WI38 (cell line): ENCODE measurements around the gene PYY.

ENCODE experiments used
- H3K4me3 ChIP-seq: 2 replicates; pipeline ENCODE4 v1.5.1; 2011; ENCODE audit warnings: low read depth, mild to moderate bottlenecking, control low read depth, low read length
- TF ChIP-seq, protein P1 (sequence below): IDR thresholded peaks from 2 replicates; pipeline ENCODE4 v1.5.1; 2012; ENCODE audit warnings: low read depth, mild to moderate bottlenecking, control low read depth, low read length

The PYY gene

DNA sequence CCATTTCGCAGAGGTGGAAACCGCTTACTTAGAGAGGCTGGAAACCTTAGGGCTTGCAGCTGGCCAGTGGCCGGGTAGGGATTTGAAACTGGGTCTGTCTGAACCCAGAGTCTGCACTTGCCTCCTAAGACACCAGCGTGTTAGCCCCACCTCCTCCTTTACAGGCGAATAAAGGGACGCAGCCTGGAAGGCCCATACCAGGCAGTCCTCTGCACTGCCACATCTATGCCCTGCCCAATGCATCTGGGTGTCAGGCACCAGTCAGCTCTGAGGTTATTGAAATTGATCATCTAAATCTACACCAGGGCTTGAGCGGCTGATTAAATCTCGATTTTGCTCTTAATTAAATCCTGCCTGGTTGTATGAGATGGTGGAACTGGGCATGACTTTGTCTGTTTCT lies 30.8 kb upstream of the PYY start:
- TF ChIP-seq, protein P1, sequence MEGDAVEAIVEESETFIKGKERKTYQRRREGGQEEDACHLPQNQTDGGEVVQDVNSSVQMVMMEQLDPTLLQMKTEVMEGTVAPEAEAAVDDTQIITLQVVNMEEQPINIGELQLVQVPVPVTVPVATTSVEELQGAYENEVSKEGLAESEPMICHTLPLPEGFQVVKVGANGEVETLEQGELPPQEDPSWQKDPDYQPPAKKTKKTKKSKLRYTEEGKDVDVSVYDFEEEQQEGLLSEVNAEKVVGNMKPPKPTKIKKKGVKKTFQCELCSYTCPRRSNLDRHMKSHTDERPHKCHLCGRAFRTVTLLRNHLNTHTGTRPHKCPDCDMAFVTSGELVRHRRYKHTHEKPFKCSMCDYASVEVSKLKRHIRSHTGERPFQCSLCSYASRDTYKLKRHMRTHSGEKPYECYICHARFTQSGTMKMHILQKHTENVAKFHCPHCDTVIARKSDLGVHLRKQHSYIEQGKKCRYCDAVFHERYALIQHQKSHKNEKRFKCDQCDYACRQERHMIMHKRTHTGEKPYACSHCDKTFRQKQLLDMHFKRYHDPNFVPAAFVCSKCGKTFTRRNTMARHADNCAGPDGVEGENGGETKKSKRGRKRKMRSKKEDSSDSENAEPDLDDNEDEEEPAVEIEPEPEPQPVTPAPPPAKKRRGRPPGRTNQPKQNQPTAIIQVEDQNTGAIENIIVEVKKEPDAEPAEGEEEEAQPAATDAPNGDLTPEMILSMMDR = no peak
- H3K4me3 ChIP-seq = no peak overlapping the region; the same call in 1 of the 2 replicates

- TF ChIP-seq, protein P1 = no peak
- H3K4me3 ChIP-seq = peak overlapping the region; percentile 42
Measured at GRCh38 chr17:43983515-43984411, 30.0 kb upstream of the PYY start.

DNA sequence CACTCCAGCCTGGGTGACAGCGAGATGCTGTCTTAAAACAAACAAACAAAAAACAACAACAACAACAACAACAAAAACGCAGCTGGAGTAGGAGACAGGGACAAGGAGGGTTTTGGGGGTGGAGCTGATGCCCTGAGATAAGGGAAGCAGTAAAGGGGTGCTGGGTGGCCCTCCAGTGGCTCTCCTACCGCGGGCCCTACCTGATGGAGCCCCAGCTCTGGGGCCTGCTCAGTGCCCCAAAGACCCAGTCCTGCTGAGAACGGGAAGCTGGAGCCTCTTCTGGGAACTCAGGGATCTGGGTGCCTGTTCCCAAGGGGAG lies 29.4 kb upstream of the PYY start:
- no peak overlapping the region for H3K4me3 ChIP-seq
- TF ChIP-seq, protein P1 = no peak

DNA sequence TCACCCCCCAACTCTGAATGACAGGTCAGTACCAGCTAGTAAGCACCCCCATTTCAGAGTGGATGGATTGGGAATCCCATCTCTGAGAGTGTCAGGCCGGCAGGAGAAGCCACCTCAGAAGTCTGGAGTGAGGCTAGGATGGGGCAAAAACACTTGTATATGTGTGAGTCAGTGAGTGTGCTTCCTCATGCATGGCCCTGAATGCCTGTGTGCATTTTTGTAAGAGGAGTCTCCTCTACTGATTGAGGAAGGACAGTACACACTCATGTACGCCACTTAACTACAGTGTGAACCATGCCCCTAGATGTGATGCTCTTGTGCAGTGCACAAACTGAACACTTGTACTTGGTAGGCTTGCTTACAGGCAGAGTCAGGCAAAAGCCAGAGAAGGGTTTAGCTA lies 28.4 kb upstream of the PYY start:
- no peak overlapping the region for H3K4me3 ChIP-seq
- TF ChIP-seq, protein P1 = no peak

DNA sequence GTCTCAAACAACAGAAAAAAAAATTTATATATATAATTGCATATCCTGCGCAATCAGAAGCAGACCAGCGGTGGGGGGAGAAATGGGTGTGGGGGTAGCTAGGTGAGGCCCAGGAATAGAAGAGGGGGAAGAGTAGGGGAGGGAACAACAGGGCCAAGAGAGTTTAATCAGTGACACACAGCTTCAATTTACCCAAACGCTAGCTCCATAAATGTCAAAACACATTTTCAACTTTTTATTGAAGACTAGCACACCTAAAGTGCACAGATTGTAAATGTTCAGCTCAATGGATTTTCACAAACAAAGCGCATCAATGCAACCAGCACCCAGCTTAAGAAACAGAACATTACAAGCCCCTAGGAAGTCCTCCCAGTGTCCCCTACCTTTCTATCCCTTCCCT lies 25.9 kb upstream of the PYY start:
- no peak overlapping the region for H3K4me3 ChIP-seq
- TF ChIP-seq, protein P1 = no peak

DNA sequence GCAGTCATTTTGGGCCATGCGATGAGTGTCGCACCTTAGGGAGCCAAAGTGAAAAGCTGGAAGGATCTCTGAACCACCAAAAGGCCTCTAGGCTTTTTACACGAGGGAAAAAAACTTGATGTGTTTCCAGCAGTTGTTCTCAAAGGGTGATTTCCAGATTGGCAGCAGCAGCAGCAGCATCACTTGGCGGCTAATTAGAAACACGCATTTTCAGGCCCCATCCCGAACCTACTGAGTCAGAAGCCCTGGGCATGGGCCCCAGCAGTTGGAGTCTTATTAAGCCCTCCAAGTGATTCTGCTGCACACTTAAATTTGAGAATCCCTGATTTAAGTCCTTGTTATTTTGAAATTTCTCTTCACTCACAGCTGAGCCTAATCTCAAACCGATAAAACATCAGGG lies 25.3 kb upstream of the PYY start:
- TF ChIP-seq, protein P1 = no peak
- H3K4me3 ChIP-seq = no peak overlapping the region

DNA sequence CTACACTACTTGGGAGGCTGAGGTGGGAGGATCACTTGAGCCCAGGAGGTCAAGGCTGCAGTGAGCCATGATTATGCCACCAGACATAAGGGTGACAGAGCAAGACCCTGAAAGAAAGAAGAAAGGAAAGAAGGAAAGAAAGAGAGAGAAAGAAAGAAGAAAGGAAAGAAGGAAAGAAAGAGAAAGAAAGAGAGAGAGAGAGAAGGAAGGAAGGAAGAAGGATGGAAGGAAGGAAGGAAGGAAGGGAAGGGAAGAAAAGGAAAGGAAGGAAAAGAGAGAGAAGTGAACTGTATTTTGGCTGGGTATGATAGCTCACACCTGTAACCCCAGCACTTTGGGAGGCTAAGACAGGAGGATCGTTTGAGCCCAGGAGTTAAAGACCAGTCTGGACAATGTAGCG lies 24.3 kb upstream of the PYY start:
- H3K4me3 ChIP-seq = no peak overlapping the region
- TF ChIP-seq, protein P1 = no peak
